Measurements from ENCODE around the gene MTFMT. TPM values are rescaled to one million over a fixed set of nuclear protein-coding genes. Genes with fewer than 3 reads are reported as not detected.
A peak's percentile ranks its signal among the peaks of the same experiment; 100 is the strongest.

MTFMT gene
- total RNA-seq, 4 donors from 2014 or later: 21.1 to 36.9 (median 29.4) TPM

GRCh38 chr15:65058394-65059368 is 29.2 kb upstream of the MTFMT start:
- Histone ChIP-seq H3K4me1 (peaks cover 4 to 100% (median 38%) of the 10 kb centered on the region in 3 donors), H3K27me3 (no peaks in the 10 kb centered on the region), H3K36me3 (peaks cover 0 to 66% of the 10 kb centered on the region in 2 donors), H3K27ac (peak overlapping the region; percentile 74 to 99 (median 94)), H3K9me3 (no peaks in the 10 kb centered on the region), H3K4me3 (no peak overlapping the region)
- TF ChIP-seq CTCF (IDR thresholded peaks at IDR 0.05): no peak
- TF ChIP-seq POLR2A (IDR thresholded peaks at IDR 0.05): no peak
- no peak for TF ChIP-seq POLR2AphosphoS5 (IDR thresholded peaks at IDR 0.05)
- 88% methylated on average over 11 of the region's 16 CpGs; no CpG with 5 or more reads in 1 of the 2 donors for WGBS, 2 donors (ENCODE audit: low coverage in 1 of 2)
- no peak for ATAC-seq

- Histone ChIP-seq H3K9me3 (no peaks in the 10 kb centered on the region), H3K27me3 (no peaks in the 10 kb centered on the region), H3K4me1 (peaks cover 4 to 89% (median 27%) of the 10 kb centered on the region in 3 donors), H3K4me3 (no peak overlapping the region), H3K36me3 (peaks cover 0 to 72% of the 10 kb centered on the region in 2 donors), H3K27ac (peak overlapping the region in 3 of 4 donors; percentile 74 to 95 (median 93))
- TF ChIP-seq EP300 (IDR thresholded peaks at IDR 0.05) (no peak), POLR2AphosphoS5 (IDR thresholded peaks at IDR 0.05) (no peak), CTCF (IDR thresholded peaks at IDR 0.05) (no peak), POLR2A (IDR thresholded peaks at IDR 0.05) (no peak)
- 84% methylated on average over 3 of the region's 8 CpGs; no CpG with 5 or more reads in 1 of the 2 donors for WGBS, 2 donors (ENCODE audit: low coverage in 1 of 2)
- no peak for ATAC-seq
These were observed 28.1 kb upstream of the MTFMT start for GRCh38 chr15:65057549-65057940.

- H3K36me3 ChIP-seq: peaks cover 0 to 76% of the 10 kb centered on the region in 2 donors
These were observed 27.6 kb upstream of the MTFMT start for GRCh38 chr15:65056868-65057548.

GRCh38 chr15:65056106-65056505 is 26.7 kb upstream of the MTFMT start:
- Histone ChIP-seq H3K4me3 (no peak overlapping the region), H3K27ac (peak overlapping the region; percentile 22 to 95 (median 84)), H3K4me1 (peaks cover 2 to 77% (median 20%) of the 10 kb centered on the region in 3 donors), H3K27me3 (no peaks in the 10 kb centered on the region), H3K9me3 (no peaks in the 10 kb centered on the region), H3K36me3 (peaks cover 0 to 85% of the 10 kb centered on the region in 2 donors)
- ATAC-seq: no peak
- TF ChIP-seq CTCF (IDR thresholded peaks at IDR 0.05): no peak
- TF ChIP-seq POLR2AphosphoS5 (IDR thresholded peaks at IDR 0.05): no peak
- no peak for TF ChIP-seq POLR2A (IDR thresholded peaks at IDR 0.05)
- no peak for TF ChIP-seq EP300 (IDR thresholded peaks at IDR 0.05)
- 67 to 78% methylated on average over 3 to 6 of the region's 9 CpGs for WGBS, 2 donors (ENCODE audit: low coverage in 1 of 2)

More at GRCh38 chr15:65056868-65057548, 27.6 kb upstream of the MTFMT start:
- Histone ChIP-seq H3K9me3 (no peaks in the 10 kb centered on the region), H3K4me3 (no peak overlapping the region), H3K4me1 (peaks cover 4 to 84% (median 21%) of the 10 kb centered on the region in 3 donors), H3K27ac (peak overlapping the region in 3 of 4 donors; percentile 74 to 95 (median 93)), H3K27me3 (no peaks in the 10 kb centered on the region)
- TF ChIP-seq POLR2AphosphoS5 (IDR thresholded peaks at IDR 0.05): no peak
- no peak for TF ChIP-seq CTCF (IDR thresholded peaks at IDR 0.05)
- 68 to 75% methylated on average over 2 to 8 of the region's 8 CpGs for WGBS, 2 donors (ENCODE audit: low coverage in 1 of 2)
- no peak for ATAC-seq
